Cardiac fibroblast (primary cell): ENCODE results near the gene ISG20.

ENCODE experiments used
- DNase-seq, 2 donors: peaks; one replicate each; pipeline versions ENCODE4 v3.0.0 to v3.0.0-alpha.2; 2010; ENCODE audit warnings: low read depth in 2 of 2
- H3K4me3 ChIP-seq, 2 donors: replicated peaks in 1 of 2; 1 replicate in 1 of 2; 2 replicates in 1 of 2; pipeline ENCODE4 v1.5.1; 2011; ENCODE audit warnings: low read depth in 2 of 2, low read length in 2 of 2, mild to moderate bottlenecking in 2 of 2, moderate library complexity in 1 of 2
- CTCF ChIP-seq: IDR thresholded peaks from one replicate; pipeline ENCODE4 v1.5.1; 2011; ENCODE audit warnings: low read depth, mild to moderate bottlenecking, low read length, inconsistent platforms

Gene ISG20

DNA sequence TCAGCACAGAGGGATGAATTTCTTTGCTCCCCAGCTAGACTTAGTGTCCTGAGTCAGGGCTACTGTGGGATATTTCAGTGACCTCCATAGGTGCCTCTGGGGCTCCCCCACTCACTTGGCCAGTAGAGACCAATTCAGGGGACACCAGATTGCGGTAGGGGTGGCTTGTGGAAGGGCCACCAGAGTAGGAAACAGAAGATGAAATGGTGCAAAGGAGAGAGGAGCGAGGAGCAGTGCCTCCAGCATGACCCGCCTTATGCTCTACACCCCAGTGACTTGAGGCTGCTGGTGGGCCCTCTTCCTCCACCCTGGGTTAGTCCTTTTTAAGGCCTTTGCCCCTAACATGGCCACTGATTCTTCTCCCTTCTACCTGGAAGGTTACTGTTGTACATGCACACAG lies 15.2 kb upstream of the ISG20 start:
- no peak for TF ChIP-seq CTCF
- peak overlapping the region in 1 of 2 donors; percentile 65 for H3K4me3 ChIP-seq
- DNase-seq, result no peak

GRCh38 chr15:88624156-88624970 lies 14.5 kb upstream of the ISG20 start:
- no peak overlapping the region for H3K4me3 ChIP-seq
- peak; percentile 52 to 71 for DNase-seq
- TF ChIP-seq CTCF, result peak; percentile 36

- TF ChIP-seq CTCF, result no peak
- DNase-seq, result no peak
Observed at GRCh38 chr15:88624971-88625490, 13.8 kb upstream of the ISG20 start.

GRCh38 chr15:88625943-88626741 lies 12.7 kb upstream of the ISG20 start:
- no peak overlapping the region for H3K4me3 ChIP-seq
- DNase-seq, result no peak
- TF ChIP-seq CTCF, result no peak

More at GRCh38 chr15:88624971-88625490, 13.8 kb upstream of the ISG20 start:
- H3K4me3 ChIP-seq, result no peak overlapping the region

GRCh38 chr15:88627463-88627862 lies 11.4 kb upstream of the ISG20 start:
- DNase-seq, result no peak
- no peak overlapping the region for H3K4me3 ChIP-seq
- TF ChIP-seq CTCF, result no peak

DNA sequence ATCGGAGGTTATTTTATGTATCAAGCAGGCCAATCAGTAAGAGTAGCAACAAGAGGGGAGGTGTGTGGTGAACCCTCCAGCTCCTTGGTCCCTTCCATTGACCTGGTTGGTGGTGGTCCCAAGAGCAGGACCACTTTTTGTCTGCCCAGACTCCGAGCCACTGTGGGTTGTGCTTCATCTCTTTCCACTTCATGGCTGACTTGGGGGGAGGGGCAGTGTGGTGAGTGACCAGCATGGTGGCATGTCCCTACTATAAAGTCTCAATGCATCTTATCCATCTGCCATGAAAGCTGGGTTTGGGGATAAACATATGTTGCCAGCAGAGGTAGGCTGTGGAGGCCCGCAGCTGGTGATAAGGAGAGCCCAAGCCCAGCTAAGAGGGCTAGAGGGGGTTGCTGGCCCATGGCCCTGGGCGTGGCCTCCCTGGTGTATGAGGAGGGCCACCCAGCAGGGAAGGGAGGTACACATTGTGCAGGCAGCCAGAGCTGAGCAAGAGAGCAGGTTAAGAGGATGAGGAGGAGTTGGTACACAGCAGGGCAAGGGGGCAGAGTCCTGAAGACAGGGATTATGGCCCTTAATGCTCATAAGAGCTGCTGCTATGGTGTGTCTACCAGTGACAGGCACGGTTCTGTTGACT lies 10.7 kb upstream of the ISG20 start:
- no peak for TF ChIP-seq CTCF
- H3K4me3 ChIP-seq, result no peak overlapping the region
- no peak for DNase-seq
